Ishikawa (cell line): ENCODE data around the gene PRDM9.

Experiments
- CEBPB ChIP-seq: IDR thresholded peaks from 2 replicates; pipeline ENCODE4 v1.6.1; 2012
- CREB1 ChIP-seq: IDR thresholded peaks from 2 replicates; pipeline ENCODE4 v1.6.1; 2012; ENCODE audit warnings: low read depth
- EGR1 ChIP-seq: IDR thresholded peaks from 2 replicates; pipeline ENCODE4 v1.6.1; 2012
- EP300 ChIP-seq: IDR thresholded peaks from 2 replicates; pipeline ENCODE4 v1.6.1; 2012; ENCODE audit warnings: borderline replicate concordance
- FOXM1 ChIP-seq: IDR thresholded peaks from 2 replicates; pipeline ENCODE4 v1.6.1; 2012; ENCODE audit warnings: low read depth, borderline replicate concordance
- NFIC ChIP-seq: IDR thresholded peaks from 2 replicates; pipeline ENCODE4 v1.6.1; 2012
- RAD21 ChIP-seq: IDR thresholded peaks from 2 replicates; pipeline ENCODE4 v1.6.1; 2012; ENCODE audit warnings: low read depth
- TAF1 ChIP-seq: IDR thresholded peaks from 2 replicates; pipeline ENCODE4 v1.6.1; 2012; ENCODE audit warnings: low read depth, mild to moderate bottlenecking
- TCF12 ChIP-seq: IDR thresholded peaks from 2 replicates; pipeline ENCODE4 v1.6.1; 2012; ENCODE audit warnings: low read depth
- TEAD4 ChIP-seq: IDR thresholded peaks from 2 replicates; pipeline ENCODE4 v1.6.1; 2012
- YY1 ChIP-seq: IDR thresholded peaks from 2 replicates; pipeline ENCODE4 v1.6.1; 2012; ENCODE audit warnings: low read depth
- ZBTB7A ChIP-seq: IDR thresholded peaks from 2 replicates; pipeline ENCODE4 v1.6.1; 2012; ENCODE audit warnings: low read depth
- TF ChIP-seq, protein P1 (sequence below): IDR thresholded peaks from 2 replicates; pipeline ENCODE4 v1.6.1; 2012; ENCODE audit warnings: low read depth, mild to moderate bottlenecking
- TF ChIP-seq, protein P2 (sequence below): IDR thresholded peaks from 2 replicates; pipeline ENCODE4 v1.6.1; 2012
- TF ChIP-seq, protein P3 (sequence below): IDR thresholded peaks from 2 replicates; pipeline ENCODE4 v1.6.1; 2012

PRDM9 gene

GRCh38 chr5:23571059-23571458, 63.6 kb downstream of the PRDM9 start:
- TF ChIP-seq TAF1 (no peak), TCF12 (no peak), TEAD4 (no peak), RAD21 (no peak), ZBTB7A (no peak), YY1 (no peak), NFIC (no peak), EGR1 (no peak), CEBPB (no peak), FOXM1 (no peak), CREB1 (no peak), EP300 (no peak)
- TF ChIP-seq, protein P1, sequence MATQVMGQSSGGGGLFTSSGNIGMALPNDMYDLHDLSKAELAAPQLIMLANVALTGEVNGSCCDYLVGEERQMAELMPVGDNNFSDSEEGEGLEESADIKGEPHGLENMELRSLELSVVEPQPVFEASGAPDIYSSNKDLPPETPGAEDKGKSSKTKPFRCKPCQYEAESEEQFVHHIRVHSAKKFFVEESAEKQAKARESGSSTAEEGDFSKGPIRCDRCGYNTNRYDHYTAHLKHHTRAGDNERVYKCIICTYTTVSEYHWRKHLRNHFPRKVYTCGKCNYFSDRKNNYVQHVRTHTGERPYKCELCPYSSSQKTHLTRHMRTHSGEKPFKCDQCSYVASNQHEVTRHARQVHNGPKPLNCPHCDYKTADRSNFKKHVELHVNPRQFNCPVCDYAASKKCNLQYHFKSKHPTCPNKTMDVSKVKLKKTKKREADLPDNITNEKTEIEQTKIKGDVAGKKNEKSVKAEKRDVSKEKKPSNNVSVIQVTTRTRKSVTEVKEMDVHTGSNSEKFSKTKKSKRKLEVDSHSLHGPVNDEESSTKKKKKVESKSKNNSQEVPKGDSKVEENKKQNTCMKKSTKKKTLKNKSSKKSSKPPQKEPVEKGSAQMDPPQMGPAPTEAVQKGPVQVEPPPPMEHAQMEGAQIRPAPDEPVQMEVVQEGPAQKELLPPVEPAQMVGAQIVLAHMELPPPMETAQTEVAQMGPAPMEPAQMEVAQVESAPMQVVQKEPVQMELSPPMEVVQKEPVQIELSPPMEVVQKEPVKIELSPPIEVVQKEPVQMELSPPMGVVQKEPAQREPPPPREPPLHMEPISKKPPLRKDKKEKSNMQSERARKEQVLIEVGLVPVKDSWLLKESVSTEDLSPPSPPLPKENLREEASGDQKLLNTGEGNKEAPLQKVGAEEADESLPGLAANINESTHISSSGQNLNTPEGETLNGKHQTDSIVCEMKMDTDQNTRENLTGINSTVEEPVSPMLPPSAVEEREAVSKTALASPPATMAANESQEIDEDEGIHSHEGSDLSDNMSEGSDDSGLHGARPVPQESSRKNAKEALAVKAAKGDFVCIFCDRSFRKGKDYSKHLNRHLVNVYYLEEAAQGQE: no peak
- TF ChIP-seq, protein P2, sequence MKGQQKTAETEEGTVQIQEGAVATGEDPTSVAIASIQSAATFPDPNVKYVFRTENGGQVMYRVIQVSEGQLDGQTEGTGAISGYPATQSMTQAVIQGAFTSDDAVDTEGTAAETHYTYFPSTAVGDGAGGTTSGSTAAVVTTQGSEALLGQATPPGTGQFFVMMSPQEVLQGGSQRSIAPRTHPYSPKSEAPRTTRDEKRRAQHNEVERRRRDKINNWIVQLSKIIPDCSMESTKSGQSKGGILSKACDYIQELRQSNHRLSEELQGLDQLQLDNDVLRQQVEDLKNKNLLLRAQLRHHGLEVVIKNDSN: no peak
- TF ChIP-seq, protein P3, sequence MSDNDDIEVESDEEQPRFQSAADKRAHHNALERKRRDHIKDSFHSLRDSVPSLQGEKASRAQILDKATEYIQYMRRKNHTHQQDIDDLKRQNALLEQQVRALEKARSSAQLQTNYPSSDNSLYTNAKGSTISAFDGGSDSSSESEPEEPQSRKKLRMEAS: no peak
